HEK293 (cell line): ENCODE results near the gene TTC34.
"Not testable (repeated sequence)": the region's sequence is repeated elsewhere in the genome, so short reads cannot be mapped to it uniquely, and the experiment has no call there.

Experiments
- CTCF ChIA-PET: fragments of 350-600 bp; formaldehyde crosslinking; extraction: SDS; loops from one replicate; lab custom pipeline; 2021; ENCODE audit warnings: antibody characterized with exemption; lab: Yijun Ruan, JAX
- POLR2A ChIA-PET: fragments of 300-600 bp; formaldehyde crosslinking; extraction: SDS; loops from one replicate; lab custom pipeline; 2020; ENCODE audit warnings: antibody characterized with exemption, inconsistent platforms; lab: Yijun Ruan, JAX
- H3K27ac ChIP-seq: fragments of 200-500 bp; sonication (Bioruptor generic); 2 replicates; pipeline ENCODE4 v1.5.1; 2014; ENCODE audit warnings: low read depth, low read length, control low read depth, inconsistent platforms; ENCODE audit errors: extremely low read depth
- H3K36me3 ChIP-seq, 2 experiments: fragments of 200-500 bp in 1 of 2; sonication (Bioruptor generic) in 1 of 2; 1 replicate in 1 of 2; 2 replicates in 1 of 2; pipeline ENCODE4 v1.5.1; 2014 to 2017; ENCODE audit warnings: inconsistent platforms in 2 of 2, low read length in 2 of 2; ENCODE audit not compliant: control insufficient read depth in 2 of 2, insufficient read depth in 1 of 2
- H3K4me1 ChIP-seq: fragments of 200-500 bp; sonication (Bioruptor generic); 2 replicates; pipeline ENCODE4 v1.5.1; 2014; ENCODE audit warnings: mild to moderate bottlenecking, low read length, inconsistent platforms; ENCODE audit not compliant: control insufficient read depth, insufficient read depth
- H3K4me3 ChIP-seq: 2 replicates; pipeline ENCODE4 v1.5.1; 2011; ENCODE audit warnings: low read depth, mild to moderate bottlenecking, control low read depth, low read length, moderate library complexity
- H3K9me3 ChIP-seq: fragments of 200-500 bp; sonication (Bioruptor generic); 2 replicates; pipeline ENCODE4 v1.5.1; 2014; ENCODE audit warnings: low read depth, low read length, inconsistent platforms; ENCODE audit not compliant: control insufficient read depth, insufficient read depth
- EGR2 ChIP-seq: fragments of 450-650 bp; formaldehyde crosslinking; IDR thresholded peaks from 2 replicates; pipeline ENCODE4 v1.5.1; 2016; ENCODE audit warnings: low read depth, missing biosample characterization, missing genetic modification characterization
- GLIS1 ChIP-seq: fragments of 450-650 bp; formaldehyde crosslinking; IDR thresholded peaks from 2 replicates; pipeline ENCODE4 v1.5.1; 2016; ENCODE audit warnings: missing biosample characterization, missing genetic modification characterization
- GLIS2 ChIP-seq: fragments of 450-650 bp; formaldehyde crosslinking; IDR thresholded peaks from 2 replicates; pipeline ENCODE4 v1.5.1; 2016; ENCODE audit warnings: missing biosample characterization, missing genetic modification characterization
- ZEB2 ChIP-seq: fragments of 450-650 bp; formaldehyde crosslinking; IDR thresholded peaks from 2 replicates; pipeline ENCODE4 v1.5.1; 2016; ENCODE audit warnings: missing biosample characterization, missing genetic modification characterization
- ZFHX2 ChIP-seq: fragments of 450-650 bp; formaldehyde crosslinking; conservative IDR thresholded peaks from 2 replicates; pipeline ENCODE4 v1.5.1; 2016; ENCODE audit warnings: missing biosample characterization, missing genetic modification characterization
- ZNF600 ChIP-seq: fragments of 450-650 bp; formaldehyde crosslinking; IDR thresholded peaks from 2 replicates; pipeline ENCODE4 v1.5.1; 2016; ENCODE audit warnings: missing biosample characterization, missing genetic modification characterization
- TF ChIP-seq, protein P1 (sequence below): fragments of 450-650 bp; formaldehyde crosslinking; IDR thresholded peaks from 2 replicates; pipeline ENCODE4 v1.5.1; 2016; ENCODE audit warnings: missing biosample characterization, missing genetic modification characterization

Gene TTC34

DNA sequence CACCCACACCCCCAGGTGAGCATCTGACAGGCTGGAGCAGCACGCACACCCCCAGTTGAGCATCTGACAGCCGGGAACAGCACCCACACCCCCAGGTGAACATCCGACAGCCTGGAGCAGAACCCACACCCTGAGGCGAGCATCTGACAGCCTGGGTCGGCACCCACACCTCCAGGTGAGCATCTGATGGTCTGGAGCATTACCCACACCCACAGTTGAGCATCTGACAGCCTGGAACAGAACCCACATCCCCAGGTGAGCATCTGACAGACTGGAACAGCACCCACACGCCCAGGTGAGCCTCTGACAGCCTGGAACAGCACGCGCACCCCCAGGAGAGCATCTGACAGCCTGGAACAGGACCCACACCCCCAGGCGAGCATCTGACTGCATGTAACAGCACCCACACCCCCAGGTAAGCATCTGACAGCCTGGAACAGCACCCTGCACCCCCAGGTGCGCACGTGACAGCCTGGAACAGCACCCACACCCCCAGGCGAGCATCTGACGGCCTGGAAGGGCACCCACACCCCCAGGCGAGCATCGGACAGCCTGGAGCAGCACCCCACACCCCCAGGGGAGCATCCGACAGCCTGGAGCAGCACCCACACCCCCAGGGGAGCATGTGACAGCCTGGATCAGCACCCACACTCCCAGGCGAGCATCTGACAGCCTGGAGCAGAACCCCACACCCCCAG, 113.7 kb downstream of the TTC34 start:
- H3K9me3 ChIP-seq, POLR2A ChIA-PET, H3K27ac ChIP-seq, CTCF ChIA-PET, H3K36me3 ChIP-seq, H3K4me1 ChIP-seq, H3K4me3 ChIP-seq: not testable (repeated sequence)

DNA sequence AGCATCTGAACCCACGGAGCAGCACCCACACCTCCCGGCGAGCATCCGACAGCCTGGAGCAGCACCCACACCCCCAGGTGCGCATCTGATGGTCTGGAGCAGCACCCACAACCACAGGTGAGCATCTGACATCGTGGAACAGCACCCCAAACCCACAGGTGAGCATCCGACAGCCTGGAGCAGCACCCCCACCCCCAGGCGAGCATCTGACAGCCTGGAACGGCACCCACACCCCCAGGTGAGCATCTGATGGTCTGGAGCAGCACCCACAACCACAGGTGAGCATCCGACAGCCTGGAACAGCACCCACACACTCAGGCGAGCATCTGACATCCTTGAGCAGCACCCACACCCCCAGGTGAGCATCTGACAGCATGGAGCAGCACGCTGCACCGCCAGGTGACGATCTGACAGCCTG, 114.3 kb downstream of the TTC34 start:
- POLR2A ChIA-PET, H3K36me3 ChIP-seq, H3K4me3 ChIP-seq, H3K4me1 ChIP-seq, H3K9me3 ChIP-seq, H3K27ac ChIP-seq, CTCF ChIA-PET: not testable (repeated sequence)
- TF ChIP-seq ZEB2 = peak; percentile 34; the same call in 1 of the 2 replicates

DNA sequence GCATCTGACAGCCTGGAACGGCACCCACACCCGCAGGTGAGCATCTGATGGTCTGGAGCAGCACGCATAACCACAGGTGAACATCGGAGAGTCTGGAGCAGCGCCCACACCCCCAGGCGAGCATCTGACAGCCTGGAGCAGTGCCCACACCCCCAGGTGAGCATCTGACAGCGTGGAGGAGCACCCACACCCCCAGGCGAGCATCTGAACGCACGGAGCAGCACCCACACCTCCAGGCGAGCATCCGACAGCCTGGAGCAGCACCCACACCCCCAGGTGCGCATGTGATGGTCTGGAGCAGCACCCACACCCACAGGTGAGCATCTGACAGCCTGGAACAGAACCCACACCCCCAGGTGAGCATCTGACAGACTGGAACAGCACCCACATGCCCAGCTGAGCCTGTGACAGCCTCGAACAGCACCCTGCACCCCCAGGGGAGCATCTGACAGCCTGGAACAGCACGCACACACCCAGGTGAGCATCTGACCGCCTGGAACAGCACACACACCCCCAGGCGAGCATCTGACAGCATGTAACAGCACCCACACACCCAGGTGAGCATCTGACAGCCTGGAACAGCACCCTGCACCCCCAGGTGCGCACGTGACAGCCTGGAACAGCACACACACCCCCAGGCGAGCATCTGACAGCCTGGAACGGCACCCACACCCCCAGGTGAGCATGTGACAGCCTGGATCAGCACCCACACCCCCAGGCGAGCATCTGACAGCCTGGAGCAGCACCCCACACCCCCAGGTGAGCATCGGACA, 115.2 kb downstream of the TTC34 start:
- H3K27ac ChIP-seq, POLR2A ChIA-PET, H3K4me3 ChIP-seq, H3K4me1 ChIP-seq, CTCF ChIA-PET, H3K36me3 ChIP-seq, H3K9me3 ChIP-seq: not testable (repeated sequence)

DNA sequence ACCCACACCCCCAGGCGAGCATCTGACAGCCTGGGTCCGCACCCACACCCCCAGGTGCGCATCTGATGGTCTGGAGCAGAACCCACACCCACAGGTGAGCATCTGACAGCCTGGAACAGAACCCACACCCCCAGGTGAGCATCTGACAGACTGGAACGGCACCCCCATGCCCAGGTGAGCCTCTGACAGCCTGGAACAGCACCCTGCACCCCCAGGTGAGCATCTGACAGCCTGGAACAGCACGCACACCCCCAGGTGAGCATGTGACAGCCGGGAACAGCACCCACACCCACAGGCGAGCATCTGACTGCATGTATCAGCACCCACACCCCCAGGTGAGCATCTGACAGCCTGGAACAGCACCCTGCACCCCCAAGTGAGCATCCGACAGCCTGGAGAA, 115.8 kb downstream of the TTC34 start:
- H3K4me1 ChIP-seq, H3K27ac ChIP-seq, H3K36me3 ChIP-seq, H3K9me3 ChIP-seq, H3K4me3 ChIP-seq, CTCF ChIA-PET, POLR2A ChIA-PET: not testable (repeated sequence)

DNA sequence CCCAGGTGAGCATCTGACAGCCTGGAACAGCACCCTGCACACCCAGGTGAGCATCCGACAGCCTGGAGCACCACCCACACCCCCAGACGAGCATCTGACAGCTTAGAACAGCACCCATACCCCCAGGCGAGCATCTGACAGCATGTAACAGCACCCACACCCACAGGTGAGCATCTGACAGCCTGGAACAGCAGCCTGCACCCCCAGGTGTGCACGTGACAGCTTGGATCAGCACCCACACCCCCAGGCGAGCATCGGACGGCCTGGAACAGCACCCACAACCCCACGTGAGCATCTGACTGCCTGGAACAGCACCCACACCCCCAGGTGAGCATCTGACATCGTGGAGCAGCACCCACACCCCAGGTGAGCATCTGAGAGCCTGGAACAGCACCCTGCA, 116.6 kb downstream of the TTC34 start:
- POLR2A ChIA-PET, H3K4me3 ChIP-seq, CTCF ChIA-PET, H3K36me3 ChIP-seq, H3K9me3 ChIP-seq, H3K4me1 ChIP-seq, H3K27ac ChIP-seq: not testable (repeated sequence)

DNA sequence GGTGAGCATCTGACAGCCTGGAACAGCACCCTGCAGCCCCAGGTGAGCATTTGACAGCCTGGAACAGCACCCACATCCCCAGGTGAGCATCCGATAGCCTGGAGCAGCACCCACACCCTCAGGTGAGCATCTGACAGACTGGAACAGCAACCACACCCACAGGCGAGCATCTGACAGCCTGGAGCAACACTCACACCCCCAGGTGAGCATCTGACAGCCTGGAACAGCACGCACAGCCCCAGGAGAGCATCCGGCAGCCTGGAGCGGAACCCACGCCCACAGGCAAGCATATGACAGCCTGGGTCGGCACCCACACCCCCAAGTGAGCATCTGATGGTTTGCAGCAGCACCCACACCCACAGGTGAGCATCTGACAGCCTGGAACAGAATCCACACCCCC, 117.5 kb downstream of the TTC34 start:
- CTCF ChIA-PET = interaction anchor here (0.6 kb wide), 1 partner anchor 268 kb away, joined by 5 read pairs; no protein-coding TSS in a partner anchor
- TF ChIP-seq GLIS1 (tag by site-specific recombination) (peak; percentile 28; the same call in 1 of the 2 replicates), ZFHX2 (tag by site-specific recombination) (peak; percentile 39; the same call in 1 of the 2 replicates), GLIS2 (tag by site-specific recombination) (peak; percentile 64), EGR2 (peak; percentile 49; the same call in 1 of the 2 replicates), ZEB2 (peak; percentile 92), ZNF600 (tag by site-specific recombination) (peak; percentile 43; the same call in 1 of the 2 replicates)
- TF ChIP-seq, protein P1, sequence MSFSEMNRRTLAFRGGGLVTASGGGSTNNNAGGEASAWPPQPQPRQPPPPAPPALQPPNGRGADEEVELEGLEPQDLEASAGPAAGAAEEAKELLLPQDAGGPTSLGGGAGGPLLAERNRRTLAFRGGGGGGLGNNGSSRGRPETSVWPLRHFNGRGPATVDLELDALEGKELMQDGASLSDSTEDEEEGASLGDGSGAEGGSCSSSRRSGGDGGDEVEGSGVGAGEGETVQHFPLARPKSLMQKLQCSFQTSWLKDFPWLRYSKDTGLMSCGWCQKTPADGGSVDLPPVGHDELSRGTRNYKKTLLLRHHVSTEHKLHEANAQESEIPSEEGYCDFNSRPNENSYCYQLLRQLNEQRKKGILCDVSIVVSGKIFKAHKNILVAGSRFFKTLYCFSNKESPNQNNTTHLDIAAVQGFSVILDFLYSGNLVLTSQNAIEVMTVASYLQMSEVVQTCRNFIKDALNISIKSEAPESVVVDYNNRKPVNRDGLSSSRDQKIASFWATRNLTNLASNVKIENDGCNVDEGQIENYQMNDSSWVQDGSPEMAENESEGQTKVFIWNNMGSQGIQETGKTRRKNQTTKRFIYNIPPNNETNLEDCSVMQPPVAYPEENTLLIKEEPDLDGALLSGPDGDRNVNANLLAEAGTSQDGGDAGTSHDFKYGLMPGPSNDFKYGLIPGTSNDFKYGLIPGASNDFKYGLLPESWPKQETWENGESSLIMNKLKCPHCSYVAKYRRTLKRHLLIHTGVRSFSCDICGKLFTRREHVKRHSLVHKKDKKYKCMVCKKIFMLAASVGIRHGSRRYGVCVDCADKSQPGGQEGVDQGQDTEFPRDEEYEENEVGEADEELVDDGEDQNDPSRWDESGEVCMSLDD (tag by site-specific recombination) = 0 out of 2 replicates have a peak, but pooled peaks have one; percentile 41
- TF ChIP-seq, all 188 proteins: peak for 7; not testable (repeated sequence) for 181
- H3K9me3 ChIP-seq, H3K4me3 ChIP-seq, H3K36me3 ChIP-seq, POLR2A ChIA-PET, H3K27ac ChIP-seq, H3K4me1 ChIP-seq: not testable (repeated sequence)

DNA sequence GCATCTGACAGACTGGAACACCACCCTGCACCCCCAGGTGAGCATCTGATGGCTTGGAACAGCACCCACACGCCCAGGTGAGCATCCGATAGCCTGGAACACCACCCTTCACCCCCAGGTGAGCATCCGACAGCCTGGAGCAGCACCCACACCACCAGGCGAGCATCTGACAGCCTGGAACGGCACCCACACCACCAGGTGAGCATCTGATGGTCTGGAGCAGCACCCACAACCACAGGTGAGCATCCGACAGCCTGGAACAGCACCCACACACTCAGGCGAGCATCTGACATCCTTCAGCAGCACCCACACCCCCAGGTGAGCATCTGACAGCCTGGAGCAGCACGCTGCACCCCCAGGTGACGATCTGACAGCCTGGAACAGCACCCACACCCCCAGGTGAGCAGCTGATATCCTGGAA, 118.2 kb downstream of the TTC34 start:
- H3K9me3 ChIP-seq, H3K4me1 ChIP-seq, CTCF ChIA-PET, H3K36me3 ChIP-seq, H3K27ac ChIP-seq, H3K4me3 ChIP-seq, POLR2A ChIA-PET: not testable (repeated sequence)

DNA sequence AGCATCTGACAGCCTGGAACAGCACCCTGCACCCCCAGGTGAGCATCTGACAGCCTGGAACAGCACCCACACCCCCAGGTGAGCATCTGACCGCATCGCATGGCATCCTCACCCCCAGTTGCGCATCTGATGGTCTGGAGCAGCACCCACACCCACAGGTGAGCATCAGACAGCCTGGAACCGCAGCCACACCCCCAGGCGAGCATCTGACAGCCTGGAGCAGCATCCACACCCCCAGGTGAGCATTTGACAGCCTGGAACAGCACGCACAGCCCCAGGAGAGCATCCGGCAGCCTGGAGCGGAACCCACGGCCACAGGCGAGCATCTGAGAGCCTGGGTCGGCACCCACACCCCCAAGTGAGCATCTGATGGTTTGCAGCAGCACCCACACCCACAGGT, 118.6 kb downstream of the TTC34 start:
- H3K9me3 ChIP-seq, CTCF ChIA-PET, POLR2A ChIA-PET: not testable (repeated sequence)

More for the DNA sequence above, 118.6 kb downstream of the TTC34 start:
- not testable (repeated sequence) for H3K27ac ChIP-seq, H3K36me3 ChIP-seq, H3K4me3 ChIP-seq, H3K4me1 ChIP-seq
